ENCODE measurements around the gene MAP2K4. TPM values are rescaled to one million over a fixed set of nuclear protein-coding genes. Genes with fewer than 3 reads are reported as not detected.
A peak's percentile ranks its signal among the peaks of the same experiment; 100 is the strongest.

Gene MAP2K4
- total and polyA plus RNA-seq, 2 of the 8 experiments (the other 6 are each of a cell fraction or from before 2014, with no cell fraction given): 14.2 to 37.3 TPM

GRCh38 chr17:11981862-11982261 lies 38.8 kb upstream of the MAP2K4 start:
- H3K23me2 ChIP-seq (ENCODE audit: low read depth, low read length): no peaks in the 10 kb centered on the region
- no peaks in the 10 kb centered on the region for H3K79me2 ChIP-seq (ENCODE audit: control insufficient read depth in 1 of 2, insufficient read depth in 2 of 2, low read length in 2 of 2)
- H3K56ac ChIP-seq (replicated peaks; ENCODE audit: insufficient read length, low read depth, low read length): no peak overlapping the region
- CTCF ChIA-PET (ENCODE audit: partially characterized antibody): interaction anchor here (0.6 to 2.4 kb wide), 6 partner anchors 10 to 713 kb away, joined by 3 to 10 read pairs (median 4); no protein-coding TSS in a partner anchor
- H4K20me1 ChIP-seq (replicated peaks in 1 of 2; ENCODE audit: control insufficient read depth in 1 of 2, insufficient read depth in 2 of 2, low read length in 2 of 2): no peaks in the 10 kb centered on the region
- no peak overlapping the region for H3K27ac ChIP-seq (ENCODE audit: low read depth, low read length)
- no peak overlapping the region for H4K91ac ChIP-seq (replicated peaks; ENCODE audit: insufficient read length, low read length)
- no peak for TF ChIP-seq E2F6 (IDR thresholded peaks at IDR 0.05)
- TF ChIP-seq JUND (IDR thresholded peaks at IDR 0.05; ENCODE audit: low read length): no peak
- no peak for TF ChIP-seq USF2 (IDR thresholded peaks at IDR 0.05; ENCODE audit: low read length)
- H3K14ac ChIP-seq (ENCODE audit: insufficient read length): no peak overlapping the region
- WGBS, 2 experiments (ENCODE audit: extremely low coverage in 1 of 2, insufficient coverage in 1 of 2, insufficient read length in 1 of 2, insufficient replicate concordance in 2 of 2, low coverage in 1 of 2, low lambda C conversion rate in 2 of 2, missing lambda C conversion rate in 1 of 2): 81% methylated on average over 4 of the region's 4 CpGs; no CpG with 5 or more reads in 1 of the 2 experiments
- no peak for DNase-seq (ENCODE audit: low read depth in 1 of 2, low spot score in 2 of 2)
- no peaks in the 10 kb centered on the region for H3K9me3 ChIP-seq (ENCODE audit: insufficient read depth in 2 of 2, low read depth in 1 of 2, low read length in 1 of 2)
- no peak overlapping the region for H2BK5ac ChIP-seq (ENCODE audit: low read depth, low read length)
- H2BK12ac ChIP-seq (ENCODE audit: low read depth, low read length): no peak overlapping the region
- H2AFZ ChIP-seq (ENCODE audit: low read length): no peak overlapping the region
- no peak overlapping the region for H3K4me3 ChIP-seq (ENCODE audit: extremely low read depth in 1 of 4, insufficient read depth in 2 of 4, low read depth in 3 of 4, low read length in 4 of 4)
- no peaks in the 10 kb centered on the region for H3K27me3 ChIP-seq (replicated peaks in 1 of 4; ENCODE audit: control insufficient read depth in 3 of 4, extremely low read depth in 1 of 4, insufficient read depth in 3 of 4, low read length in 3 of 4)
- H4K8ac ChIP-seq (ENCODE audit: extremely low read depth, insufficient read depth, low read length): no peak overlapping the region
- no peak overlapping the region for H2BK120ac ChIP-seq (replicated peaks; ENCODE audit: low read depth, low read length)
- H3K18ac ChIP-seq (ENCODE audit: extremely low read depth, low read length): no peak overlapping the region
- POLR2A ChIA-PET (ENCODE audit: partially characterized antibody): no interaction called here
- H3K9ac ChIP-seq (replicated peaks in 1 of 4; ENCODE audit: extremely low read depth in 1 of 4, low read depth in 3 of 4, low read length in 3 of 4): no peak overlapping the region
- H3K4me1 ChIP-seq (replicated peaks in 1 of 4; ENCODE audit: control insufficient read depth in 3 of 4, insufficient read depth in 4 of 4, low read length in 3 of 4): peaks cover 0 to 4% (median 2%) of the 10 kb centered on the region in 4 experiments; a peak in 2 of 7 replicates
- no peaks in the 10 kb centered on the region for H3K79me1 ChIP-seq (ENCODE audit: low read depth, low read length)
- no peak overlapping the region for H3K4ac ChIP-seq (replicated peaks; ENCODE audit: insufficient read length, low read depth, low read length)
- H2BK20ac ChIP-seq (ENCODE audit: low read length): no peak overlapping the region
- H4K5ac ChIP-seq (ENCODE audit: insufficient read length, low read depth, low read length): no peak overlapping the region
- no peak overlapping the region for H2AK5ac ChIP-seq (ENCODE audit: low read depth, low read length)
- peaks cover 0 to 27% (median 8%) of the 10 kb centered on the region in 4 experiments; a peak in 5 of 8 replicates for H3K36me3 ChIP-seq (ENCODE audit: control insufficient read depth in 2 of 4, insufficient read depth in 4 of 4, low read length in 3 of 4)
- no peak overlapping the region for H3K4me2 ChIP-seq (ENCODE audit: insufficient read depth in 1 of 2, low read depth in 2 of 2, low read length in 2 of 2)
- no peak overlapping the region for H3K23ac ChIP-seq (ENCODE audit: insufficient read length)
- peak; percentile 36 for FAIRE-seq
- H2BK15ac ChIP-seq (ENCODE audit: low read length): no peak overlapping the region
